HG02588 (cell line): ENCODE data around the gene ITIH2.
"Not testable (repeated sequence)": the region's sequence is repeated elsewhere in the genome, so short reads cannot be mapped to it uniquely, and the experiment has no call there.

Experiments
- ATAC-seq: cut with Tn5 transposase; IDR thresholded peaks from one replicate; pipeline ENCODE4 v1.9.1; 2021; ENCODE audit warnings: mild to moderate bottlenecking, moderate library complexity; ENCODE audit not compliant: unreplicated experiment

Gene ITIH2

GRCh38 chr10:7692368-7692767, 10.7 kb upstream of the ITIH2 start:
- not testable (repeated sequence) for ATAC-seq

GRCh38 chr10:7693194-7693593, 9.9 kb upstream of the ITIH2 start:
- ATAC-seq, result not testable (repeated sequence)

- no peak for ATAC-seq
Measured at GRCh38 chr10:7696545-7696944, 6.6 kb upstream of the ITIH2 start.

- no peak for ATAC-seq
Measured at GRCh38 chr10:7697426-7697825, 5.7 kb upstream of the ITIH2 start.

GRCh38 chr10:7700577-7701125, 2.5 kb upstream of the ITIH2 start:
- no peak for ATAC-seq

GRCh38 chr10:7701158-7701742, 1.9 kb upstream of the ITIH2 start:
- no peak for ATAC-seq

GRCh38 chr10:7702288-7702812, 766 bp upstream of the ITIH2 start:
- ATAC-seq, result no peak

- ATAC-seq, result no peak
Measured at GRCh38 chr10:7704071-7705016, 1.2 kb downstream of the ITIH2 start.

- ATAC-seq, result no peak
Measured at GRCh38 chr10:7705341-7705740, 2.2 kb downstream of the ITIH2 start.

GRCh38 chr10:7706534-7707073, 3.5 kb downstream of the ITIH2 start:
- ATAC-seq, result no peak

GRCh38 chr10:7707102-7707501, 4.0 kb downstream of the ITIH2 start:
- ATAC-seq, result no peak

GRCh38 chr10:7707858-7708622, 4.9 kb downstream of the ITIH2 start:
- ATAC-seq, result no peak

- no peak for ATAC-seq
Measured at GRCh38 chr10:7708832-7709231, 5.7 kb downstream of the ITIH2 start.

- no peak for ATAC-seq
Measured at GRCh38 chr10:7710446-7710845, 7.3 kb downstream of the ITIH2 start.

GRCh38 chr10:7711075-7711474, 8.0 kb downstream of the ITIH2 start:
- ATAC-seq, result not testable (repeated sequence)

GRCh38 chr10:7715515-7715914, 12.4 kb downstream of the ITIH2 start:
- ATAC-seq, result no peak

- ATAC-seq, result no peak
Measured at GRCh38 chr10:7717767-7718166, 14.7 kb downstream of the ITIH2 start.

GRCh38 chr10:7718685-7719084, 15.6 kb downstream of the ITIH2 start:
- no peak for ATAC-seq

- no peak for ATAC-seq
Measured at GRCh38 chr10:7720478-7720877, 17.4 kb downstream of the ITIH2 start.

- ATAC-seq, result no peak
Measured at GRCh38 chr10:7722927-7723529, 19.9 kb downstream of the ITIH2 start.
